GM18868 (cell line): ENCODE results near the gene HDAC8.
"Not testable (repeated sequence)": the region's sequence is repeated elsewhere in the genome, so short reads cannot be mapped to it uniquely, and the experiment has no call there.

Source experiments
- ATAC-seq: cut with Tn5 transposase; IDR thresholded peaks from one replicate; pipeline ENCODE4 v1.9.1; 2021; ENCODE audit warnings: mild to moderate bottlenecking, moderate library complexity; ENCODE audit not compliant: unreplicated experiment

HDAC8 gene

DNA sequence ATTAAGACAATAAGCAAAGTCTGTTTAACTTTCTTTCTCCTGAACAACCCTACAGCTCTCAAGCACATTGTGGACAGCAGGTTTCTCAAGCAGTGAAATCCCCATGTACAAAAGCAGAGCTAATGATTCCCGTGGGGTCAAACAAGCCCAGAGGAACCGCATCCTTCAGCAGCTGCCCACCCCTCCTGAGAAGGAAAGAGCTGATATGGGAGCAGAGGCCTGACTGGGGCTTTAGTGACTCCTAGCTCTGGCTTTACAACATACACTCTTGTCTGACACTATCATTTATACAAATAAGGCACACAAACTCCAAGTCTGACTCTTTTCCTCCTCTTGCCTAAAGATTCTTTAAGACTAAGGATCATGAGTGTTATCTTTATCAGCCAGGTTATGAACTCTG, 32.8 kb downstream of the HDAC8 start:
- ATAC-seq, result no peak

- ATAC-seq, result no peak
These were observed 36.1 kb downstream of the HDAC8 start for GRCh38 chrX:72536542-72536941.

GRCh38 chrX:72532366-72532765, 40.3 kb downstream of the HDAC8 start:
- ATAC-seq, result no peak

- ATAC-seq, result peak; percentile 93
These were observed 45.8 kb downstream of the HDAC8 start for GRCh38 chrX:72526534-72527508.

GRCh38 chrX:72498782-72499181, 73.9 kb downstream of the HDAC8 start:
- no peak for ATAC-seq

- no peak for ATAC-seq
These were observed 77.6 kb downstream of the HDAC8 start for GRCh38 chrX:72495046-72495445.

- ATAC-seq, result peak; percentile 79
These were observed 80.1 kb downstream of the HDAC8 start for GRCh38 chrX:72492499-72492898.

DNA sequence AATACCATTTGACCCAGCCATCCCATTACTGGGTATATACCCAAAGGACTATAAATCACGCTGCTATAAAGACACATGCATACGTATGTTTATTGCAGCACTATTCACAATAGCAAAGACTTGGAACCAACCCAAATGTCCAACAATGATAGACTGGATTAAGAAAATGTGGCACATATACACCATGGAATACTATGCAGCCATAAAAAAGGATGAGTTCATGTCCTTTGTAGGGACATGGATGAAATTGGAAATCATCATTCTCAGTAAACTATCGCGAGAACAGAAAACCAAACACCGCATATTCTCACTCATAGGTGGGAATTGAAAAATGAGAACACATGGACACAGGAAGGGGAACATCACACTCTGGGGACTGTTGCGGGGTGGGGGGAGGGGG, 82.4 kb downstream of the HDAC8 start:
- not testable (repeated sequence) for ATAC-seq

DNA sequence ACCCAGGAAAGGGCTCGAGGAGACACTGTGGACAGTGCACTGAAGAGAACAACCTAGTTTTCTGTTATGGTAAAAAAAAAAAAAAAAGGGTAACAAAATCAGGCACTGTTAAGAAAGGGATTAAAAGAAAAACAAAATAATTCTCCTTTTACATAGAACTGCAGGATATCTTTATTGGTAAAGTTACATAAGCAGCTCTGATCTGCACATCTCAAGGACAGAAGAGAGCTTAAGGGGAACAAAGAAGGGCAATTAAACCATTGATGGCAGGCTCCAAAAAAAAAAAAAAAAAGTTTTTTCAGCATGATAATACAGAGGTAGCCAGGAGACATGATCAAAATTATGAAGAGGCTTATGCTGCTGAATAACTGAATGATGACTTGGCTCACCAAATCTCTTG, 85.0 kb downstream of the HDAC8 start:
- ATAC-seq, result no peak

GRCh38 chrX:72479324-72480274, 93.0 kb downstream of the HDAC8 start:
- no peak for ATAC-seq

DNA sequence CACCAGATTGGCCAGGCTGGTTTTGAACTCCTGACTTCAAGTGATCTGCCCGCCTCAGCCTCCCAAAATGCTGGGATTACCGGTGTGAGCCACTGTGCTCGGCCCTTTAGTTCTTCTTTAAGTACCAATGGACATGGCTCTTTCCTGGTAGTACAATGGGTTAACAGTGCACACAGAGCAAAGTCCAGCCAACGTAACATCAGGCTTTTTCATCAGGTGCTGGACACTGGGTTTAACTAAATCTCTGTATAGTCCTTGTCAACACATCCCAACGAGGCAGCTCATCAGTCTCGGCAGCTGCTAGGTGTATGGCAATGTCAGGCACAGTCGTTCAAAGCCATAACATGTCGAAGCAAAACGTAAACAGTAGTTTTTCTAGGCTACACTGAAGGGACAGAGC, 93.8 kb downstream of the HDAC8 start:
- no peak for ATAC-seq

GRCh38 chrX:72478351-72478750, 94.3 kb downstream of the HDAC8 start:
- ATAC-seq, result no peak

DNA sequence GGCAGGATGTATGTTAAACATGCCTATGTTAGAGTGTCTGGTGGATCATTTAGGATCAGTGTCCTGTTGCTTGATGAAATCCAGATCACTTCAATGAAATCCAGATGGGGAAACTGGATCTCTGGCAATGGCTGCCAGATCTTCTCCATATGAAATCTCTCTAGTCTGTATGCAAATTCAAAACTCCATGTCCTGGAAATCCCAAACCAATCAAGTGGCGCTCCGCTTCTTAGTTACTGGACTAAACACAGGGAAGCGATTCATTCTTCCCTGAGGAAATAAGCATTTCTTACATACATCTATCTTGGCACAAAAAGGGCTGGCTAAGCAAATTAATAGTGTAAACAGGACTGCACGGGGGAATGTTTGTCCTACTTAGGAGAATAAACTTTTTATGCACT, 94.9 kb downstream of the HDAC8 start:
- no peak for ATAC-seq

DNA sequence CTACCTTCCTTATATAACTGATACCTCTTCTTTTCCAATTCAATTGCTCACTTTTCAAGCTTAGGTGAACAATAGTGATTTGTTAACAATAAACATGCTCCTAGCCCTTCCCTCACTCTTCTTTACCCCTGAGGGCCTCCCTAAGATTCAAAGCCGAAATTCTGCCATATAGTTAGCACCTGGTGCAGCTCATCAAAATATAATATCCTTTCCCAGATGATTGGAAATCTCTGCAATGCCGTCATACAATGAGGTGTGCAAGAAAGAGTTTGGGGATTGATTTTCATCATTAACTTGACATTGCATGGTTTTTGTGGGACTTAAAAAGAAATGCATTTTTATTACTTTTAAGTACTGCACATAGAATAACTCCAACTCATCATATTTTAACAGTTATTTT, 95.3 kb downstream of the HDAC8 start:
- ATAC-seq, result no peak

DNA sequence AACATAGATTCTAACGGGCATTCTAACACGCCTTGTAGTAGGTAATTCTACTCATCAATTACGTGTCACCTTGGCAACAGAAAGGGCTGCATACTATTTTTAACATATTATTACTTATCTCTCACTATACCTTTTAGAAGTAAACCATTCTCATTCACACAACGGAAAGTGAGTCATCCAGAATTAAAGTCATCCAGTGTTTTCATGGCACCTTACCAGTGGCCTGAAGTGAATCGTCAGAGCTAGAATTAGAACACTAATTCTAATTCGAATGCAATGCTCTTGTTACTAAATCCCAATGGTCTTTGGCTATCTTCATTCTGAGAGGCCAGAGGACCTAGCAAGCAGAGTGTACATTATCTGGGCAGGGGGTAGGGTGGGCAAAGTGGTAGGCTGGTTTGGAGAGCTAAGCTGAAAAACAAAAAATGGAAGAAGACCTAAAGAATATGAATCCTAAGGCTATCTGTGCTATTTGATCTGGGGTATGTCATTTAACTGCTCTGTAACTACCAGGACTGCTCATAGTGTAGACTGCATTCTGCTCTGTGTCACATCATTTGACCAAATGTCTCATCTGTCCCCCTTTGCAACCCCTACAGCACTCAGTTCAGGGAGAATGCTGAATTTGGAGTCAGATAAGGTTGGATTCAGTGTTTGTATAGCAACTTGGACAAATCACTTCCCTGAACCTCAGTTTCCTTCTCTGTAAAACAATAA, 96.5 kb downstream of the HDAC8 start:
- ATAC-seq, result no peak

- no peak for ATAC-seq
These were observed 97.3 kb downstream of the HDAC8 start for GRCh38 chrX:72475338-72475737.

GRCh38 chrX:72470532-72471223, 102.0 kb downstream of the HDAC8 start:
- no peak for ATAC-seq

GRCh38 chrX:72470117-72470516, 102.5 kb downstream of the HDAC8 start:
- no peak for ATAC-seq

- ATAC-seq, result no peak
These were observed 104.0 kb downstream of the HDAC8 start for GRCh38 chrX:72468607-72469006.

DNA sequence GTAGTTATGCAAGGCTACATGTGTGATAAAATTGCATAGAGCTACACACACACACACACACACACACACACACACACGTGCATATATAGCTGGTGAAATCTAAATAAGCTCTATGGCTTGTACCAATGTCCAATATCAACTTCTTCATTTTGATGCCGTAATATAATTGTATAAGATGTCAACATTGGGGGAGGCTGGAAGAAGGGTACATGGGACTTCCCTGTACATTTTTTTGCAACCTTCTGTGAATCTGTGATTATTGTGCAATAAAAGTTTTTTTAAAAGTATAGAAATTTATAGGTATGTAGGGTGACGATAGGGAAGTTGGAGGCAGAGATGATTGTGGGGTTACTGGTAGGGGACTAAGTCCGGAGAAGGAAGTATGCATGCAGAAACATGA, 105.5 kb downstream of the HDAC8 start:
- ATAC-seq, result no peak
